Measurements from ENCODE around the gene CHST7. TPM values are rescaled to one million over a fixed set of nuclear protein-coding genes. Genes with fewer than 3 reads are reported as not detected.

The CHST7 gene
- total and polyA plus RNA-seq, 2 of the 8 experiments (the other 6 are each of a cell fraction or from before 2014, with no cell fraction given) = 7.9 to 14.1 TPM

GRCh38 chrX:46617906-46618305, 44.3 kb downstream of the CHST7 start:
- ChIA-PET CTCF (ENCODE audit: partially characterized antibody) (no interaction called here), POLR2A (ENCODE audit: partially characterized antibody) (no interaction called here)
- H2BK120ac ChIP-seq (replicated peaks; ENCODE audit: low read depth, low read length) = no peak overlapping the region
- no peak overlapping the region for H2BK15ac ChIP-seq (ENCODE audit: low read length)
- H3K9me3 ChIP-seq (ENCODE audit: insufficient read depth in 2 of 2, low read depth in 1 of 2, low read length in 1 of 2) = no peaks in the 10 kb centered on the region
- no peak overlapping the region for H4K91ac ChIP-seq (replicated peaks; ENCODE audit: insufficient read length, low read length)
- no peaks in the 10 kb centered on the region for H3K23me2 ChIP-seq (ENCODE audit: low read depth, low read length)
- H2BK12ac ChIP-seq (ENCODE audit: low read depth, low read length) = no peak overlapping the region
- H3K4ac ChIP-seq (replicated peaks; ENCODE audit: insufficient read length, low read depth, low read length) = no peak overlapping the region
- H2AFZ ChIP-seq (ENCODE audit: low read length) = no peak overlapping the region
- no peak overlapping the region for H2BK5ac ChIP-seq (ENCODE audit: low read depth, low read length)
- H4K8ac ChIP-seq (ENCODE audit: extremely low read depth, insufficient read depth, low read length) = no peak overlapping the region
- H3K79me1 ChIP-seq (ENCODE audit: low read depth, low read length) = no peaks in the 10 kb centered on the region
- H3K4me3 ChIP-seq (ENCODE audit: extremely low read depth in 1 of 4, insufficient read depth in 2 of 4, low read depth in 3 of 4, low read length in 4 of 4) = no peak overlapping the region
- no peak overlapping the region for H3K23ac ChIP-seq (ENCODE audit: insufficient read length)
- peaks cover 0 to 19% (median 5%) of the 10 kb centered on the region in 4 experiments; a peak in 4 of 8 replicates for H3K36me3 ChIP-seq (ENCODE audit: control insufficient read depth in 2 of 4, insufficient read depth in 4 of 4, low read length in 3 of 4)
- no peak overlapping the region for H3K18ac ChIP-seq (ENCODE audit: extremely low read depth, low read length)
- no peak overlapping the region for H3K4me2 ChIP-seq (ENCODE audit: insufficient read depth in 1 of 2, low read depth in 2 of 2, low read length in 2 of 2)
- DNase-seq (ENCODE audit: low read depth in 1 of 2, low spot score in 2 of 2) (no peak), FAIRE-seq (no peak)
- no peak overlapping the region for H2BK20ac ChIP-seq (ENCODE audit: low read length)
- H2AK5ac ChIP-seq (ENCODE audit: low read depth, low read length) = no peak overlapping the region
- H3K4me1 ChIP-seq (replicated peaks in 1 of 4; ENCODE audit: control insufficient read depth in 3 of 4, insufficient read depth in 4 of 4, low read length in 3 of 4) = no peaks in the 10 kb centered on the region; a peak in 1 of 7 replicates
- H4K20me1 ChIP-seq (replicated peaks in 1 of 2; ENCODE audit: control insufficient read depth in 1 of 2, insufficient read depth in 2 of 2, low read length in 2 of 2) = no peaks in the 10 kb centered on the region
- TF ChIP-seq POLR2A (IDR thresholded peaks at IDR 0.05; ENCODE audit: control extremely low read depth in 1 of 2, low read depth in 2 of 2, low read length in 2 of 2) = no peak
- no peak for TF ChIP-seq KDM1A (IDR thresholded peaks at IDR 0.05; ENCODE audit: borderline replicate concordance, low read length)
- no peak overlapping the region for H3K56ac ChIP-seq (replicated peaks; ENCODE audit: insufficient read length, low read depth, low read length)
- H3K9ac ChIP-seq (replicated peaks in 1 of 4; ENCODE audit: extremely low read depth in 1 of 4, low read depth in 3 of 4, low read length in 3 of 4) = no peak overlapping the region
- H4K5ac ChIP-seq (ENCODE audit: insufficient read length, low read depth, low read length) = no peak overlapping the region
- H3K27me3 ChIP-seq (replicated peaks in 1 of 4; ENCODE audit: control insufficient read depth in 3 of 4, extremely low read depth in 1 of 4, insufficient read depth in 3 of 4, low read length in 3 of 4) = no peaks in the 10 kb centered on the region
- no peaks in the 10 kb centered on the region for H3K79me2 ChIP-seq (ENCODE audit: control insufficient read depth in 1 of 2, insufficient read depth in 2 of 2, low read length in 2 of 2)
- H3K27ac ChIP-seq (ENCODE audit: low read depth, low read length) = no peak overlapping the region
- no peak overlapping the region for H3K14ac ChIP-seq (ENCODE audit: insufficient read length)

Measured in H1 (cell line).